Measurements from ENCODE around the gene PTPRT.

DNA sequence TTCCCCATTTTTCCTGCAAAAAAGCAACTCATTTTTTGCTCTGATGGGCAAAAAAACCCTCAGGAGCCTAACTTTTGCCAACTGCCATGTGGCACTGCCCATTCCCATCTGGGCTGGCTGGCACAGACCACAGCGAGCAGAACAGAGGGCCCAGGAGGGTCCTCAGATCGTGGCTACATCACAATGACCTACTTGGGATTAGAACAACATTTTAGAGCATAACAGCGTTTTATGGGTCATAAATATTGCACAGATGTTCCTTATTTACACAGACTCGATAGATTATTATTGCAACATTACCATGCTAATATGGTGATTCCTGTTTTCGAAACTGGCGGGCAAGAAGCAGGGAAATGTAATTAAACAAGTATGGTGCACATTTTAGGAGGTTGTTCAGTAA, 28.0 kb downstream of the PTPRT start:
- TF ChIP-seq CTCF (IDR thresholded peaks at IDR 0.05) (no peak), POLR2A (IDR thresholded peaks at IDR 0.05) (no peak)

Measured in uterus (tissue), 2 donors.